ENCODE measurements around the gene SFT2D1.

The SFT2D1 gene

DNA sequence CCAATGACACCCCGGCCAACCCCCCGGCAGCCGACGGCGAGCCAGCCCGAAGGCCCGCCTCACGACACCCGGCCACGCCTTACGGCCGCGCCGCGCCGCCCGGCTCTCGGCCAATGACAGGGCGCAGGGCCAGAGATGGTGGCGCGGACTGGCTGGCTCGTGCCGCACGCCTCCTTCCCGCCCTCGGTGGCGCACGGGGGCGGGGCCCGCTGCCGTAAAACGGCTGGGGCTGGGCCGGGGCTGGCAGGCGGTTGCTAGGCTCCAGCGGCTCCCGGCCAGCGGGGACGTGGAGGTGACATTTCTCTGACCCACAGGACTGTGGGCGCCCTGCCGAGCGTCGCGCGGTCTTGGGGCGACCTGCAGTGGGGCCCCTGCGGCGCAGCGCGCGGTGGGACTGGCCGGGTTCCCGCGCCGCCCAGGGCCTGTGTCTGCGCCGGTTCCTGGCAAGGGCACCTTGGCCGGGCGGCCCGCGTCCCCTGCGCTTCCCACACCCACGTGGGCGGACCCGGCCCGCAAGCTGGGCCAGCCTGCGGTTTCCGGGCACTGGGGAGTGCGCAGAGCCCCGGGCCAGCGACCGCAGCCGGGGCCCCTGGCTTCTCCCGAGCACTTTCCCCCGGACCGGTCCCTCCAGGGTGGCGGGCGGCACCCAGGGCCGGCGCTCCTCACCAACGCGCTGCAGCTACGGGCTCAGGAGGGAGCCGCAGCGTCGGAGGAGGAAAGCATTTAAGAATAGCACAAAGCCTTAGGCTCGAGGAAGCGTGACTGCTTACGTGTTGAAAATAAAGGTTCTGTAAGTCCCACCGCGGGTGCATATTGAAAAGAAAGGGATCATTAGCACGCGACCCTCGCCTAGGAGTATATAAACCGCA is 40.8 kb upstream of the SFT2D1 start, which contains the start of gene MPC1:
Gene MPC1 (minus strand): TSS at position 8 of the 869 bp plus-strand sequence. CDS start 64 bp downstream, outside the sequence.
- TF ChIP-seq, protein P1, sequence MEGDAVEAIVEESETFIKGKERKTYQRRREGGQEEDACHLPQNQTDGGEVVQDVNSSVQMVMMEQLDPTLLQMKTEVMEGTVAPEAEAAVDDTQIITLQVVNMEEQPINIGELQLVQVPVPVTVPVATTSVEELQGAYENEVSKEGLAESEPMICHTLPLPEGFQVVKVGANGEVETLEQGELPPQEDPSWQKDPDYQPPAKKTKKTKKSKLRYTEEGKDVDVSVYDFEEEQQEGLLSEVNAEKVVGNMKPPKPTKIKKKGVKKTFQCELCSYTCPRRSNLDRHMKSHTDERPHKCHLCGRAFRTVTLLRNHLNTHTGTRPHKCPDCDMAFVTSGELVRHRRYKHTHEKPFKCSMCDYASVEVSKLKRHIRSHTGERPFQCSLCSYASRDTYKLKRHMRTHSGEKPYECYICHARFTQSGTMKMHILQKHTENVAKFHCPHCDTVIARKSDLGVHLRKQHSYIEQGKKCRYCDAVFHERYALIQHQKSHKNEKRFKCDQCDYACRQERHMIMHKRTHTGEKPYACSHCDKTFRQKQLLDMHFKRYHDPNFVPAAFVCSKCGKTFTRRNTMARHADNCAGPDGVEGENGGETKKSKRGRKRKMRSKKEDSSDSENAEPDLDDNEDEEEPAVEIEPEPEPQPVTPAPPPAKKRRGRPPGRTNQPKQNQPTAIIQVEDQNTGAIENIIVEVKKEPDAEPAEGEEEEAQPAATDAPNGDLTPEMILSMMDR (IDR thresholded peaks at IDR 0.05; ENCODE audit: insufficient read depth, low read length, poor library complexity, severe bottlenecking) = no peak
- Histone ChIP-seq H3K27me3 (replicated peaks; ENCODE audit: control insufficient read depth, insufficient read depth, low read length) (no peaks in the 10 kb centered on the region), H3K36me3 (ENCODE audit: control insufficient read depth, insufficient read depth, low read length) (no peaks in the 10 kb centered on the region), H3K4me3 (replicated peaks; ENCODE audit: low read depth, low read length) (peak within 1 kb of the TSS; percentile 94)
- peak; percentile 99 for DNase-seq (ENCODE audit: extremely low read depth, insufficient read length)

DNA sequence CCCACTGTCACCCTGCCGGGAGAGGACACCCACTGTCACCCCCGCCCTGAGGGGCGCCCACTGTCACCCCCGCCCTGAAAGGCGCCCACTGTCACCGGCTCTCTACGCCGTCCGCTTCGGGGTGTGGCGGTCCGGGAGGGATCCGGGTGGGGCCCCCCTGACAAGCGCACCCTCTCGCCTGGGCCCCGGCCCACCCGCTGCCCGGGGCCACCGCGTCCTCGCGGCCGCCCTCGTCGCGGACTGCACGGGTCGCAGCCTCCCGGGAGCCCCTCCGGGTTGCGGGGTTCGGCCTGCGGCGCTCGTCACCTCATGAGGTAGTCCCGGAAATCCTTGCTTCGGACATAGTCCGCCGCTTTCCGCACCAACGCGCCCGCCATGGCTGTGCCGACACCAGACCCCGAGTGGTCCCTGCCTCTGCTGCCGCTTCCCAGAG is 40.2 kb upstream of the SFT2D1 start:
- TF ChIP-seq, protein P1 (IDR thresholded peaks at IDR 0.05; ENCODE audit: insufficient read depth, low read length, poor library complexity, severe bottlenecking) = no peak
- peak overlapping the region; percentile 94 for H3K4me3 ChIP-seq (replicated peaks; ENCODE audit: low read depth, low read length)

DNA sequence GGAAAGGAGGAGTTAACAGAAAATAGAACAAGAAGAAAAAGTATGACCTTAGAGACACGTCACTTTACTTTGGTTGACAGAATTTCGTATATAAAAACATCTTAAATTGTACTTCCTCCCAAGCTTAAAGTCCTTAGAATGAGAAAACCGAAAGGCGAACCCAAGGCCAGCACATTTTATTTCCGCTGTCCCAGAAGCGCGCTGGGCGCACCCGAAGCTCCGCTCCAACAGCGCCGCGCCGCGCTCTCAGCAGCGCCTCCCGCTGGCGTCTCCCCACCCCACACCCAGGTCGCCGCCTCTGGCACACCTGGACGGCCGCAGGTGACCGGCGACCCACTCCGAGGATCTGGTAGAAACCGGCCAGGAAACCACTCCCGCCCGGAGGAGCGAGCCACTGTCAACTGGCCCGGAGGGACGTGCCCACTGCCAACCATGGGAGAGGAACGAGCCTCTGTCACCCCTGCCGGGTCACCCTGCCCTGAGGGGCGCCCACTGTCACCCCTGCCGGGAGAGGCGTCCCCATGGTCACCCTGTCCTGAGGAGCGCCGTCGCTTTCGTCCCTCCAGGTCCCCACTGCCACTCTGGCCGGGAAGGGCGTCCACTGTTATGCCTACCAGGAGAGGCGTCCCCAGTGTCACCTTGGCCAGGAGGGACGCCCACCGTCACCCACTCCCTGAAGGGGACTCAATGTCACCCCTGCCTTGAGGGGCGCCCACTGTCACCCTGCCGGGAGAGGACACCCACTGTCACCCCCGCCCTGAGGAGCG is 39.6 kb upstream of the SFT2D1 start:
- Histone ChIP-seq H3K27me3 (replicated peaks; ENCODE audit: control insufficient read depth, insufficient read depth, low read length) (no peaks in the 10 kb centered on the region), H3K36me3 (ENCODE audit: control insufficient read depth, insufficient read depth, low read length) (peaks cover 2% of the 10 kb centered on the region; the same call in 1 of the 2 replicates), H3K4me3 (replicated peaks; ENCODE audit: low read depth, low read length) (peak overlapping the region; percentile 94)
- TF ChIP-seq, protein P1 (IDR thresholded peaks at IDR 0.05; ENCODE audit: insufficient read depth, low read length, poor library complexity, severe bottlenecking) = peak; percentile 91
- peak; percentile 87 for DNase-seq (ENCODE audit: extremely low read depth, insufficient read length)

More for the DNA sequence above, 40.2 kb upstream of the SFT2D1 start:
- Histone ChIP-seq H3K27me3 (replicated peaks; ENCODE audit: control insufficient read depth, insufficient read depth, low read length) (no peaks in the 10 kb centered on the region), H3K36me3 (ENCODE audit: control insufficient read depth, insufficient read depth, low read length) (no peaks in the 10 kb centered on the region)
- no peak for DNase-seq (ENCODE audit: extremely low read depth, insufficient read length)

DNA sequence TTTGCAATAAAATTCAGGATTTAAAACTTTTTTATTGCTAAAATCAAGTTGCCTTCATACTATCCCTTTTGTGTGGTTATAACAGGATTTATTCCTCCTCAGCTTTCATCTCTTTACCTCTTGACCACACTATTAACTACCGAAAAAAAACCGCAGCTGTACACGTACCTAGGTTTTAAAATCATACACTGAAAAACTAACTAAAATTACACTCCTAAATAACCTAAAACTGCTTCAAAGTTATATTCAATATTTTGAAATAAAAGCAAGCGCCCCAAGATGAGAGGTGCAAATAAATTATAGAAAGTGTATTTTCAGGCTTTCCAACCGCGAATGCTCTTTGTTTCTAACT is 39.0 kb upstream of the SFT2D1 start:
- TF ChIP-seq, protein P1 (IDR thresholded peaks at IDR 0.05; ENCODE audit: insufficient read depth, low read length, poor library complexity, severe bottlenecking) = no peak
- peaks cover 2% of the 10 kb centered on the region; the same call in 1 of the 2 replicates for H3K36me3 ChIP-seq (ENCODE audit: control insufficient read depth, insufficient read depth, low read length)
- no peak for DNase-seq (ENCODE audit: extremely low read depth, insufficient read length)
- peak overlapping the region; percentile 94 for H3K4me3 ChIP-seq (replicated peaks; ENCODE audit: low read depth, low read length)
- H3K27me3 ChIP-seq (replicated peaks; ENCODE audit: control insufficient read depth, insufficient read depth, low read length) = no peaks in the 10 kb centered on the region

DNA sequence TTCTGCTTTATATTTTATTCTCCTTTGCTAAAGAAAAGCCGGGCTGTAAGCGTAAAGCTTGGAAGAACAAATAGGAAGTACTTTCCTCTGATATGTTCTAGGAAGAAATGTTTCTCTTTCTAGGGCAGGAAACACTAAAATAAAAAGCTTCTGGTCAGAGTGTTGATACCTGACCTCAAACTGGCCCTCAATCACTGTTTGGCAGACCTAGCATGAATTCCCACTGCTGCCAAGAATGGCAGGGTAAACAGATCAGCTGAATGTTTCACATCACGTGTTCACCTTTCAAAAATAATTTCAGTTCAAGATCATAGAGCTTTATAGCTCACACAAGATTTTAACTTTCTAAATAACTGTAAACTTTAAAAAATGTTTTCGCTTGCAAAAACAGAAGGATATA is 37.5 kb upstream of the SFT2D1 start:
- TF ChIP-seq, protein P1 (IDR thresholded peaks at IDR 0.05; ENCODE audit: insufficient read depth, low read length, poor library complexity, severe bottlenecking) = no peak
- DNase-seq (ENCODE audit: extremely low read depth, insufficient read length) = no peak

More for the DNA sequence above, 37.5 kb upstream of the SFT2D1 start:
- Histone ChIP-seq H3K36me3 (ENCODE audit: control insufficient read depth, insufficient read depth, low read length) (peaks cover 2% of the 10 kb centered on the region; the same call in 1 of the 2 replicates), H3K4me3 (replicated peaks; ENCODE audit: low read depth, low read length) (no peak overlapping the region), H3K27me3 (replicated peaks; ENCODE audit: control insufficient read depth, insufficient read depth, low read length) (no peaks in the 10 kb centered on the region)
